Measurements from ENCODE around the gene ARRB1.
"Not testable (repeated sequence)": the region's sequence is repeated elsewhere in the genome, so short reads cannot be mapped to it uniquely, and the experiment has no call there.

ARRB1 gene

GRCh38 chr11:75324189-75324588 is 27.3 kb downstream of the ARRB1 start:
- DNase-seq (ENCODE audit: low read depth in 3 of 3) = no peak

GRCh38 chr11:75323609-75324008 is 27.9 kb downstream of the ARRB1 start:
- DNase-seq (ENCODE audit: low read depth in 3 of 3) = no peak

DNA sequence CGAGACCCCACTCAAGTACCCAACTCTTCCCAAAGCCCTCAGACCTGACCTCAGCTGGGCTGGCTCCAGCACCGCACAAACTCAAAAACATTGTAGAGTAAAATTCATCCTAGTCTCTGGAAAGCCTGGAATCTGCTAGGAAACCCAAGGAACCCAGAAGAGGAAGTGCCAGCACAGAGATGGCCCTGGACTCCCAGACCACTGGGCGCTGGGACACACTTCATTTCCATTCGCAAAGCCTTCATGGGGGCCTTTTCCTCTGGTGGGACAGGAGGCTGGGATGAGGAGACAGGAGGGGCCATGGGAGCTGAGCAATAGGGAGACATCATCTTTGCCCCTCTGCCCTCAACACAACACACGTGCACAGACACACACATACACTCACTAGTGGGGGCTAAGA is 30.8 kb downstream of the ARRB1 start:
- DNase-seq (ENCODE audit: low read depth in 3 of 3) = no peak

DNA sequence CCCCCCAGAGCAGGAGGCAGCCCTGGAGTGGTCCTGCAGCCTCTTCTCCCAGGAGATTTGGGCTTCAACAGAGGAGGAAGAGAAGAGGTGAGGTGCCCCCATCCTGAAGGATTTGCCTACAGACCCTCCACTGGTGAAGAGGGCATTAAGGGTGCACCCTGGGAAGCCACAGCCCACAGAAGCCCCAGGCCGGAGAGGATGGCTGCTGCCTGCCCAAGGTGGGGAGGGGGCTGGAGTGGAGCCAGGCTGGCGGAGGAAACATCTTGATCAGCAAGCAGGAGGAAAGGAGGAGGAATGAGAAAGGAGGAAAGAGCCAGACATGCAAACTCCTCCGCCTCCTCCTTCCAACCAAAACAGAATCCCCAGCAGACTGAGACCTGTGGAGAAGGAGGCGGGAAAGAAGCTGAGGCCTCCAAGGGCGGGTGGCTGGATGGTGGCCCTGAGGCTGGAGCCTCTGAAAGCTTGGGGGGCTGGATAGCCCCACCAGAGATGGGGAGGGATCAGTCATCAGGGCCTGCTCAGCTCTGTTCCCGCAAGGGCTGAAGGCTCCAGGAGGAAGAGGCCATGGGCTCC is 31.3 kb downstream of the ARRB1 start:
- DNase-seq (ENCODE audit: low read depth in 3 of 3) = no peak

GRCh38 chr11:75319035-75319877 is 32.2 kb downstream of the ARRB1 start:
- no peak for DNase-seq (ENCODE audit: low read depth in 3 of 3)

GRCh38 chr11:75317446-75318122 is 33.9 kb downstream of the ARRB1 start:
- no peak for DNase-seq (ENCODE audit: low read depth in 3 of 3)

- no peak for DNase-seq (ENCODE audit: low read depth in 3 of 3)
Measured at GRCh38 chr11:75315439-75315805, 36.0 kb downstream of the ARRB1 start.

DNA sequence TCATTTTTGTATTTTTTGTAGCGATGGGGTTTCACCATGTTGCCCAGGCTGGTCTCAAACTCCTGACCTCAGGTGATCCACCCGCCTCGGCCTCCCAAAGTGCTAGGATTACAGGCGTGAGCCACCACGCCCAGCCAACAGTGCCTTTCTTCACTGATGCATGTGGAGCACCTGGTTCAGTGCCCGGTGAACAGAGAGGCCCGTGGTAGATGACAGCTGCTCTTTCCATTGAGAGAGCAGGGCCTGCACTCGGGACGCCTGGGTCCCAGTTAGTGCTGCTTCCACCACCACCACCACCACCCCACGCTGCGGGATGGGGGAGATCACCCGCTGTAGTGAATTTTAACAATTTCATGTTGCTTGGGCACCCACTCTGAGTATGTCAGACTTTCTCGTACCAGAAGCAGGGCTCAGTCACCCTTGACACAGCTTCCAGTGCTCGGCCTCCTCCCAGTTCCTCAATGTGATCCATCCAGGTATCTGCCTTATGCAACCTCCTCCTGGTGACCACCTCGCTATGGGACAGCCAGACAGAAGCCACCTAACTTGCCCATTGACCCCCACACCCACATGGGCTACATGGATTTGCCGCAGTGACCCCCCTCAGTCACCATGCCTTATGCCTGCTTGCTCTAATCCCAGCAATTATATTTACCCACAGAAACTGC is 36.6 kb downstream of the ARRB1 start:
- no peak for DNase-seq (ENCODE audit: low read depth in 3 of 3)

- no peak for DNase-seq (ENCODE audit: low read depth in 3 of 3)
Measured at GRCh38 chr11:75313513-75314272, 37.8 kb downstream of the ARRB1 start.

DNA sequence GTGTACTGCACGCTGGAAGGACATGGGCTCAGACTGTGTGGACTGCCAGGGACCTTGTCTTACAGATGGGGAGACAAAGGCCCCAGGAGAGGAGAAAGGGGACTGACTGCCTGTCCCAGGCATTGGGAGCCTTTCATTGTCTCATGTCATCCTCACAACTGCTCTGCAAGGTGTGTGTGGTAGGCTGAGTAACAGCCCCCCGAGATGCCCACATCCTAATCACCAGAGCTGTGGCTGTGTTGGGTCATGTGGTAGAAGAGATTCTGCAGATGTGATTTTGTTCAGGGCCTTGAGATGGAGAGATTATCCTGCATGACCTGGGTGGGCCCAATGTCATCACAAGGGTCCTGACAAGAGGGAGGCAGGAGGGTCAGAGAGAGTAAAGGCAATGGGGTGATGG is 39.1 kb downstream of the ARRB1 start:
- no peak for DNase-seq (ENCODE audit: low read depth in 3 of 3)

GRCh38 chr11:75311858-75312288 is 39.6 kb downstream of the ARRB1 start:
- no peak for DNase-seq (ENCODE audit: low read depth in 3 of 3)

- no peak for DNase-seq (ENCODE audit: low read depth in 3 of 3)
Measured at GRCh38 chr11:75308986-75309385, 42.5 kb downstream of the ARRB1 start.

- DNase-seq (ENCODE audit: low read depth in 3 of 3) = no peak
Measured at GRCh38 chr11:75308116-75308515, 43.3 kb downstream of the ARRB1 start.

DNA sequence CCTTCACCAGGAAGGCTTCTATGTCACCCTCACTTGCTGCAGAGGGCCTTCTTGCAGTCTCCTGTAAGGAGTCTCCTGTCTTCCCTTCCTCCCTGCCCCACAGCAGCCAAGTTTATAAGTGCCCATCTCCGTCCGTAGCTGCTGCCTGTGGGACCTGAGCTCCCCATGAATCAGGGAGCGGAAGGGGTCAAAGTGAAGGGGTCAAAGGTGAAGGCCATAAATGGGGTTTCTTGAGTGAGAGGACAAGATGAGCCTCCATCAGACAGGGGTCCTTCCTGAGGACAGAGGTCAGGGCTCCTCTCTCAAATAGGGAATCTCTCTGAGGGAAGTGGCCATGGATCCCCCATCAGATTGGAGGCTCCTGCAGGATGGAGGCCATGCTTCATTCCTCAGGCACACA is 44.4 kb downstream of the ARRB1 start:
- DNase-seq (ENCODE audit: low read depth in 3 of 3) = no peak

GRCh38 chr11:75306529-75306928 is 44.9 kb downstream of the ARRB1 start:
- DNase-seq (ENCODE audit: low read depth in 3 of 3) = no peak

- no peak for DNase-seq (ENCODE audit: low read depth in 3 of 3)
Measured at GRCh38 chr11:75305993-75306392, 45.5 kb downstream of the ARRB1 start.

GRCh38 chr11:75305452-75305851 is 46.0 kb downstream of the ARRB1 start:
- DNase-seq (ENCODE audit: low read depth in 3 of 3) = no peak

- DNase-seq (ENCODE audit: low read depth in 3 of 3) = not testable (repeated sequence)
Measured at GRCh38 chr11:75304941-75305340, 46.5 kb downstream of the ARRB1 start.

DNA sequence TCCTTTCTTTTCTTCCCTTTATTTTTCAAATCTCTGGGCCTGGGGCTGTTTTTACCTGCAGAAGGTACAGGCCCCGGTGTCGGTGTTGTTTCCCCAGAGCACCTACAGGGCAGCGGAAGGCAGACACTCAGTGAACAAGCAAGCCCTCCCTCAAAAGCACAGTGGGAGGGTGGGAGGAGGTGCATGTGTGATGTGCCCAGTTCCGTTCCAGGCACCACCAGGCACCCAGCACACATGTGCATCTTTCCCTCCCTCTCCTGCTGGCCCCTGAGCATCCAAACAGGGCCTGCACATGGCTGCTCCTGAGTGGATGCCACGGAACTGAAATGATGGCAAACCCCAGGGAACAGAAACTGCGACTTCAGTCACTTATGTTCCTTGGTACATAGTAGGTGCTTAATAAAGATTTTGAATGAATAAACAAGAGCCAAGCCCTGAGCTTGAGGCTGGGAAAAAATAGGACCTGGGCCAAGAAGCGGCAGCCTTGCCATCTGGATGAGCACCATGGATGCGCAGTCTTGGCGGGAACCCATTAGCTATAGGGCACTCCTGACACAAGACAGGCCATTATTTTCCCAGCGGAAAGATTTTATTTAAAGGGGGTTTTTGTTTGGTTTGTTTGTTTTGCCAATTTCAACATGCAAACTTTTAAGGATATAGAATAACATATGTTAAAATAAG is 47.8 kb downstream of the ARRB1 start:
- no peak for DNase-seq (ENCODE audit: low read depth in 3 of 3)

DNA sequence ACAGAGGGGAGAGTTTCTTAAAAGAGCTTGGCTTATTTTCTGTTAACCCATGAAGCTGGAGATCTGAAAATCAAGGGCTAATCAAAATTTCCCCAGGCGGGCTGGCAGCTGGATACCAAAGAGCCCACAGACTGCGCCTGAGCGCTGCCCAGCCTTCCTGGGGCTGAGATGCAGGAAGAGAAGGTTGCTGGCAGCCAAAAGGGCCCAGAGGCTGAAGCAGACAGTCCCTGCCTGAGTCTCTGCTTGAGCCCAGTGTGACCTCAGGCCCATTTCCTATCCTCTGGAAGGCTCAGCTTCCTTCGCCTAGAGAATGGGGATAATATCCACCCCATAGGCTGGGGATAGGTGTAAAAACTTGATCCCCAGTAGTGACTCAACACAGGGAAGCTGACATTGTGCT is 49.1 kb downstream of the ARRB1 start:
- no peak for DNase-seq (ENCODE audit: low read depth in 3 of 3)
